Muscle layer of duodenum (tissue), 2 donors: ENCODE results near the gene MYBPC2.

Source experiments
- H3K27ac ChIP-seq: one replicate; pipeline ENCODE4 v1.7.0; 2013; ENCODE audit warnings: mild to moderate bottlenecking, low read length
- H3K27me3 ChIP-seq: one replicate; pipeline ENCODE4 v1.7.0; 2013; ENCODE audit warnings: low read depth, mild to moderate bottlenecking, control low read depth, low read length
- H3K36me3 ChIP-seq, 2 donors: one replicate each; pipeline ENCODE4 v1.7.0; 2013; ENCODE audit warnings: low read length in 2 of 2, control low read depth in 1 of 2, mild to moderate bottlenecking in 1 of 2; ENCODE audit not compliant: insufficient read depth in 2 of 2, control insufficient read depth in 1 of 2
- H3K4me1 ChIP-seq, 2 donors: one replicate each; pipeline ENCODE4 v1.7.0; 2013; ENCODE audit warnings: low read length in 2 of 2, mild to moderate bottlenecking in 2 of 2, control low read depth in 1 of 2, moderate library complexity in 1 of 2; ENCODE audit not compliant: insufficient read depth in 2 of 2, control insufficient read depth in 1 of 2
- H3K4me3 ChIP-seq, 2 donors: one replicate each; pipeline ENCODE4 v1.7.0; 2013; ENCODE audit warnings: low read length in 2 of 2, low read depth in 1 of 2, mild to moderate bottlenecking in 1 of 2
- H3K9me3 ChIP-seq, 2 donors: one replicate each; pipeline ENCODE4 v1.7.0; 2013; ENCODE audit warnings: low read length in 2 of 2, control low read depth in 1 of 2, mild to moderate bottlenecking in 1 of 2; ENCODE audit not compliant: control insufficient read depth in 1 of 2
- donor health status: healthy.

MYBPC2 gene

GRCh38 chr19:50450369-50451222, 17.9 kb downstream of the MYBPC2 start:
- Histone ChIP-seq H3K27me3 (no peaks in the 10 kb centered on the region), H3K4me1 (no peaks in the 10 kb centered on the region), H3K36me3 (no peaks in the 10 kb centered on the region), H3K4me3 (no peak overlapping the region), H3K27ac (no peak overlapping the region), H3K9me3 (peaks cover 0 to 4% of the 10 kb centered on the region in 2 donors)

GRCh38 chr19:50451223-50451534, 18.5 kb downstream of the MYBPC2 start:
- H3K27ac ChIP-seq = no peak overlapping the region
- H3K27me3 ChIP-seq = no peaks in the 10 kb centered on the region
- no peaks in the 10 kb centered on the region for H3K36me3 ChIP-seq
- no peaks in the 10 kb centered on the region for H3K4me1 ChIP-seq
- no peak overlapping the region for H3K4me3 ChIP-seq
- H3K9me3 ChIP-seq = peaks cover 0 to 4% of the 10 kb centered on the region in 2 donors

GRCh38 chr19:50453243-50453642, 20.6 kb downstream of the MYBPC2 start:
- H3K27me3 ChIP-seq = peaks cover 4% of the 10 kb centered on the region
- H3K4me1 ChIP-seq = no peaks in the 10 kb centered on the region
- H3K27ac ChIP-seq = no peak overlapping the region
- no peaks in the 10 kb centered on the region for H3K9me3 ChIP-seq
- no peak overlapping the region for H3K4me3 ChIP-seq
- H3K36me3 ChIP-seq = no peaks in the 10 kb centered on the region

GRCh38 chr19:50455992-50456391, 23.3 kb downstream of the MYBPC2 start:
- Histone ChIP-seq H3K9me3 (no peaks in the 10 kb centered on the region), H3K27ac (no peak overlapping the region), H3K4me1 (no peaks in the 10 kb centered on the region), H3K4me3 (no peak overlapping the region), H3K27me3 (peaks cover 4% of the 10 kb centered on the region), H3K36me3 (no peaks in the 10 kb centered on the region)

DNA sequence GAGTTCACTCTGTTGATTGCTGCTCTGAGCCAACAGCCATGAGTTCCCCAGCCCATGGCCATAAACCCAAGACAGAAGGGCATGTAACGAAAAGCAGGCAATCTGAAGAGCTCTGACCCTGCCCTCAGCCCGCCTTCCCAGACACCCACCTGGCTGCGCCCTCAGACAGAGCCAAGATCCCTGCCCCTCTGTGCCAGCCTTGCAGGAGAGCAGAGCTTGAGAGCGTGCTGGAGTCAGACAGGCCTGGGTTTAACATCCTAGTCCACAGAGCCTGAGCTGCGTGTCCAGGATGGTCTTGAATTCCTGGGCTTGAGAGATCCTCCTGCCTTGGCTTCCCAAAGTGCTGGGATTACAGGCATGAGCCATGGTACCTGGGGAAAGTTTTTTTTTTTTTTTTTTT, 24.6 kb downstream of the MYBPC2 start:
- Histone ChIP-seq H3K4me1 (no peaks in the 10 kb centered on the region), H3K36me3 (no peaks in the 10 kb centered on the region), H3K27me3 (peaks cover 4% of the 10 kb centered on the region), H3K9me3 (no peaks in the 10 kb centered on the region), H3K4me3 (no peak overlapping the region), H3K27ac (no peak overlapping the region)

DNA sequence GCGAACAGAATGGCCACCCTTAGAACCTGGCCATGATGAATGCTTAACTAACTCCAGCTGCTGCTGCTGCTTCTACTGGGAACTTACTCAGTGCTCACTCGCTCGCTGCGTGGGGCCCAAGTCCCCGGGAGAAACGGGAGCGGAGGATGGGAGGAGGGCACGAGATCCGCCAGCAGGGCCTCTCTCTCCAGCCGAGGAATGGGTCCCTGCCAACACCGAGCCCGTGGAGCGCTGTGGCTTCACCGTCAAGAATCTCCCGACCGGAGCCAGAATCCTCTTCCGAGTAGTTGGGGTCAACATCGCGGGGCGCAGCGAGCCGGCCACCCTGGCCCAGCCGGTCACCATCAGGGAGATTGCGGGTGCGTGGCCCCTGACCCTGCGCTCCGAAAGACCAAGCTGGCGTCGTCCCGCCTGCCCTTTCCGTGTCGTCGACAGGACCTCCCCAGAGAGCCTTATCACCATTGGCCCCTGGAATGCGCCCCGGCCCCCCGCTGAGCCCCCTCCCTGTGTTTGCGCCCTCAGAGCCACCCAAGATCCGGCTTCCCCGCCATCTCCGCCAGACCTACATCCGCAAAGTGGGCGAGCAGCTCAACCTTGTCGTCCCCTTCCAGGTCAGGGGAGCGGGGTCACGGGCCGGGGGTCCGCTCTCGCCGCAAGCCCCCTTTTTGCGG, 25.8 kb downstream of the MYBPC2 start:
- Histone ChIP-seq H3K9me3 (no peaks in the 10 kb centered on the region), H3K4me3 (no peak overlapping the region), H3K27ac (no peak overlapping the region), H3K4me1 (no peaks in the 10 kb centered on the region), H3K36me3 (no peaks in the 10 kb centered on the region), H3K27me3 (peaks cover 4% of the 10 kb centered on the region)

- Histone ChIP-seq H3K4me1 (no peaks in the 10 kb centered on the region), H3K4me3 (no peak overlapping the region), H3K27ac (no peak overlapping the region), H3K27me3 (peaks cover 4% of the 10 kb centered on the region), H3K9me3 (no peaks in the 10 kb centered on the region), H3K36me3 (no peaks in the 10 kb centered on the region)
These were observed 26.4 kb downstream of the MYBPC2 start for GRCh38 chr19:50459067-50459456.

DNA sequence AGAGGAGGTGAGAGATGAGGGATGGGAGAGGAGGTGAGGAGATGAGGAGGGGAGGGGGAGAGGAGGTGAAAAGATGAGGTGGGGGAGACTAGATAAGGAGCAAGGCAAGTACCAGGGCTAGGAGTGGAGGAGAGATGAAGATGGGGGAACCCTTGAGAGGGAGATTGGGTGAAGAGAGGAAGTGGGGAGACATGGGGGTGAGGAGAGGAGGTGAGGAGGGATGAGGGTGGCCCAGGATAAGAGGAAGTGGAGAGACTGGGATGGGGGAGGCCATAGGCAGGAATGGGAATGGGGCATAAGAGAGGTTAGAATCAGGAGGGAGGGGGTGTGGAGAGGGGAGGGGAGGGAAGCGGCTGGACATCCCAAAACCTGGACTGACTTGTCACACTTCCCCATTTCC, 26.9 kb downstream of the MYBPC2 start:
- Histone ChIP-seq H3K36me3 (no peaks in the 10 kb centered on the region), H3K4me3 (no peak overlapping the region), H3K27me3 (peaks cover 4% of the 10 kb centered on the region), H3K27ac (no peak overlapping the region), H3K9me3 (no peaks in the 10 kb centered on the region), H3K4me1 (no peaks in the 10 kb centered on the region)

DNA sequence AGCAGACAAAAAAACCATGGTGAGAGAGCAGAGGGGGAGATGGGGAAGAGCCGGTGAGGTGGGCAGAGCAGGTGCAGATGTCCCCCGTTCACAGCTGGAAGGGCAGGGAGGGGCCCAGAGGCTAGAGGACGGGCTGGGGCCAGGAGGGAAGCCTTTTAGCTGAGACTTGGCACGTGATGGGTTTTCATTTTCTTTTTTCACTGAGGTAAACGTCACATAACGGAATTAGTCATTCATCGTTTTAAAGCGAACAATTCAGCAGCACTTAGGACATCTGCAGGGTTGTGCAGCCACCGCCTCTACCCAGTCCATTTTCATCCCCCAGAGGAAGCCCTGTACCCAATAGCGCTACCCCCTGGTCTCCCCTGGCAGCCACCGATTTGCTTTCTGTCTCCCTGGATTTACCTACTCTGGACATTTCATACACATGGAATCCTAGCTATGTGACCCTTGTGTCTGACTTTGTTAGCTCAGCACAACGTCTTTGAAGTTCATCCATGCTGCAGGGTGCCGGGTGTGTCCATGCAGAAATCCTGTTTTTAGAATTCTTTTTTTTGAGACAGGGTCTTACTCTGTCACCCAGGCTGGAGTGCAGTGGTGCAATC, 27.6 kb downstream of the MYBPC2 start:
- H3K4me1 ChIP-seq = no peaks in the 10 kb centered on the region
- peaks cover 4% of the 10 kb centered on the region for H3K27me3 ChIP-seq
- H3K36me3 ChIP-seq = no peaks in the 10 kb centered on the region
- no peak overlapping the region for H3K4me3 ChIP-seq
- H3K27ac ChIP-seq = no peak overlapping the region
- H3K9me3 ChIP-seq = no peaks in the 10 kb centered on the region

- no peaks in the 10 kb centered on the region for H3K9me3 ChIP-seq
- H3K4me3 ChIP-seq = no peak overlapping the region
- H3K36me3 ChIP-seq = no peaks in the 10 kb centered on the region
- H3K4me1 ChIP-seq = no peaks in the 10 kb centered on the region
- no peak overlapping the region for H3K27ac ChIP-seq
- H3K27me3 ChIP-seq = peaks cover 4% of the 10 kb centered on the region
These were observed 28.6 kb downstream of the MYBPC2 start for GRCh38 chr19:50461066-50461875.

DNA sequence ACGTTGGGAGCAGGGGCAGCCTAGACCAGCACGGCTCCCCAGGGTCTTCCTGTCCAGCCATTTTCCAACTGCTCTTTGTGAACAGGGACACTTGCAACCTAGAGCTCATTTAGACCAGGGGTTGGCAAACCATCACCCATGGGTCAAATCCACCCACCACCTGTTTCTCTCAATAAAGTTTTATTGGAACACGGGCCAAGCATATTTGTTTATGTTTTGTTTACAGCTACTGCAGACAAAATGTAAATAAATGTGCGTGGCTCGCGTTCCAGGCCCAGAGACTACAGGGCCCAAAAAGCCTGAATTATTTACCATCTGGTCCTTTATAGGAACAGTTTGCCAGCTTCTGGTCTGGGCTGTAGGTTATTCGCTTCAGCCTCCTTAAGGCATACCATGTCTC, 30.3 kb downstream of the MYBPC2 start:
- no peaks in the 10 kb centered on the region for H3K9me3 ChIP-seq
- no peak overlapping the region for H3K27ac ChIP-seq
- no peak overlapping the region for H3K4me3 ChIP-seq
- H3K4me1 ChIP-seq = no peaks in the 10 kb centered on the region
- no peaks in the 10 kb centered on the region for H3K27me3 ChIP-seq
- no peaks in the 10 kb centered on the region for H3K36me3 ChIP-seq
